ENCODE results near the gene DDIT3.
"Not testable (repeated sequence)": the region's sequence is repeated elsewhere in the genome, so short reads cannot be mapped to it uniquely, and the experiment has no call there.

DDIT3 gene, protein sequence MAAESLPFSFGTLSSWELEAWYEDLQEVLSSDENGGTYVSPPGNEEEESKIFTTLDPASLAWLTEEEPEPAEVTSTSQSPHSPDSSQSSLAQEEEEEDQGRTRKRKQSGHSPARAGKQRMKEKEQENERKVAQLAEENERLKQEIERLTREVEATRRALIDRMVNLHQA

DNA sequence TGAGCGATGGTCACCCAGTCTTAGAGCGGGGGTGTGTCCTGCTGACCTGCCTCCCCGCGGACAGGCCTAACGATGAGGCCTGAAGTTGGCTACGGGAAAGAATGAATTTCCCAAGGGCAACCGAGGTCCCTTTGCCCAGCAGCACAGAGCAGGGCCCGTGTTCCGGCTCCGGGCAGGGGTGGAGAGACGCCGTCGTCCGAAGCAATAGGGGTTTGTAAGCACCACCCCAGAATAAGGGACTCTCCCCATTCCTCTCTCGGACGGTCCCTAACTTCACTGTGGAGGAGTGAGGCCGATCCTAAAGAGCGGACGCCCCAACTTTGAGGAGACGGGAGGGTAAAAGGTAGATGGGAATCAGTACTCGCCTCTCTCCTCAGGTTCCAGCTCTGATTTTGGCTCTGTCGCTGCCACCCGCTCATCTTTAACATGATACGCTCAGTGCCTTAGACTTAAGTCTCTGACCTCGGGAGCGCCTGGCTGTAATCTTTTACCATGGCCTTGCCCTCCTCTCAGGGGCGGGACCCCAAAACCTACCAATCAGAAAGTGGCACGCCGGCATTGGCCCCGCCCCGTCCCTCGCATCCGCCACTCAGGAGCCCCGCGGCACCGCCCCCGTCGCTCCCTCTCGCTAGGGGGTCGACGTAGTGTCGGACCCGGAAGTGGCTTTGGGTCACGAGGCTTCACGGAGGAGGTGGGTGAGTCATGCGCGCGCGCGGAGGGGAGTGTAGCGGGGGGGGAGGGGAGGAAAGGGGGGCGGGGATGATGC is at the start of gene DDIT3:
Gene DDIT3, minus strand, starts transcription at position 462 of the 766 bp plus-strand sequence. CDS start 3,108 bp downstream, outside the sequence.
- peak; percentile 99 to 100 for DNase-seq (ENCODE audit: low read depth in 1 of 2, low spot score in 1 of 2)

DNA sequence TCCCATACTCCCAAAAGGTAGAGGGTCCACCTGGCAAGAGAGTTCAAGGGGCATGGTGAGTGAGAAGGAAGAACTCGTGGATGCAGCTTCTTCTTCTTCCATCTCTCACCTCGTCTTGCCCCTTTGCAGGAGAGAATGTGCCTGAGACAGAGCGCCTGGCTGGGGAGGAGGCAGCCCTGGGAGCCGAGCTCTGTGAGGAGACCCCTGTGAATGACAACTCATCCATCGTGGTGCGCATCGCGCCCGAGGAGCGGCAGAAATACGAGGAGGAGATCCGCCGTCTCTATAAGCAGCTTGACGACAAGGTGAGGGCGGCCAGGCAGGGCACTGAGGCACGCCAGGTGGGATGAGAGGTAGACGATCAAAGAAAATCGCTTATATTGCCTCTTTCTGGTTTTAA is 49.5 kb upstream of the DDIT3 start:
- DNase-seq (ENCODE audit: low read depth in 1 of 2, low spot score in 1 of 2): no peak

DNA sequence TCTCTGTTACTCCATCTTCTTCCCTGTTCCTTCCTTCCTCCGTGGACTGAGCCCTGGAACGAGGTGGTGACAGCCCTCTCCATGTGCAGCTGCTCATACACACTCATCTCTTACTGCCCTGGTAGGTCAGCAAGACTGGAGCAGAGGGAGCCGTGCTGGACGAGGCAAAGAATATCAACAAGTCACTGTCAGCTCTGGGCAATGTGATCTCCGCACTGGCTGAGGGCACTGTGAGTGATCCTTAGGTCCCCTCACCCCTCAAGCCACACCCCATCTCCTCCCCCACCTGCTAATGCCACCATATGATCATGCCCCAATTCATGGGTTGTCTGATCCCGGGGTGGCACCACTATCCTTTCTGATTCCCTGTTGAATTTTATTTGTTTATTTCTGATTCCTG is 48.5 kb upstream of the DDIT3 start:
- no peak for DNase-seq (ENCODE audit: low read depth in 1 of 2, low spot score in 1 of 2)

DNA sequence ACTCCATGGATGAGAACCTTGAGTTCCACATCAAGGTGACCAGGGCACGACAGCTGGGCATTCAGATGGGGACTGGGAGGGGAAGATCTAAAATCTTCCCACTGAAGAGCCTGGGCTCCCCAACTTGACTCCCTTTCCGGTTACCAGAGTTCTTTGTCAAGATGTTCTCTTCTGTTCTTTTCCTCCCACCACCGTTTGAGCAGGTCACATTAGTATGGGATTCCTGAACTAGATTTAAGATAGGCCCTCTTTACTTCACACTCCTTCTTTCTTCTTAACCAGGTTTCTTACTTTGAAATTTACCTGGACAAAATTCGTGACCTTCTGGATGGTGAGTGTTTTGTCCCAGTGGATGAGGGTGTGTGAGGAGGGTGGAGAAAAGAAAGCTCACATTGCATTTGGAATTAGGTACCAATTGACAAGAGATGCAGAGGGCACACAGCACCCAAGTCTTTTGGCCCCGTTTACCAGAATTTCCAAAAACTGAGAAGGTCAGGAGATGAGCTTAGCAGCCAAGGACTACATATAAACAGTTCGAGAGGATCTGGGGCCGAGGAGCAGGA is 43.9 kb upstream of the DDIT3 start:
- DNase-seq (ENCODE audit: low read depth in 1 of 2, low spot score in 1 of 2): no peak

DNA sequence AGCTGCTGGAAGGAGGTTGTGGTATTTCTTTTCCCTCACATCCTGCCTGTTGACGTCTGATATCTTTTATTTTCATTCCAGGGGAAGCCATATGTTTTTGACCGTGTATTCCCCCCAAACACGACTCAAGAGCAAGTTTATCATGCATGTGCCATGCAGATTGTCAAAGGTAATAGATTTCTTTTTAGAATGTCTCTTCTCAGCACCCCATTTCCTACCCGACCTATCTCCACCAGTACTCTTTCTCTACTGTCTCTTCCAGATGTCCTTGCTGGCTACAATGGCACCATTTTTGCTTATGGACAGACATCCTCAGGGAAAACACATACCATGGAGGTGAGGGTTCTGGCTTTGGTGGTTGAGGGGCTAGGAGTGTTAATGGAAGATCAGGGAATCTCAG is 43.0 kb upstream of the DDIT3 start:
- no peak for DNase-seq (ENCODE audit: low read depth in 1 of 2, low spot score in 1 of 2)

DNA sequence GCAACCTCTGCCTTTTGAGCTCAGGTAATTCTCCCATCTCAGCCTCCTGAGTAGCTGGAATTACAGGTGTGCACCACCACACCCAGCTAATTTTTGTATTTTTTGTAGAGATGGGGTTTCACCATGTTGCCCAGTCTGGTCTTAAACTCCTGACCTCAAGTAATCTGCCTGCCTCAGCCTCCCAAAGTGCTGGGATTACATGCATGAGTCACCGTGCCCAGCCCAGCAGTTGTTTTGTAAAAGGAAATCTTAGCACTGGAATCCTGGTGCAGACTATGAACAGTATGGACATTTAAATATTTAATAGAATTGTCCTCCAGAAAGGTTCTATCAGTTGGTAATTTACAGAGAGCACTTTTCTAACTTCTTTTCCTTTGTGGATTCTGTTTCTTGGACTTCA is 40.8 kb upstream of the DDIT3 start:
- DNase-seq (ENCODE audit: low read depth in 1 of 2, low spot score in 1 of 2): not testable (repeated sequence)

DNA sequence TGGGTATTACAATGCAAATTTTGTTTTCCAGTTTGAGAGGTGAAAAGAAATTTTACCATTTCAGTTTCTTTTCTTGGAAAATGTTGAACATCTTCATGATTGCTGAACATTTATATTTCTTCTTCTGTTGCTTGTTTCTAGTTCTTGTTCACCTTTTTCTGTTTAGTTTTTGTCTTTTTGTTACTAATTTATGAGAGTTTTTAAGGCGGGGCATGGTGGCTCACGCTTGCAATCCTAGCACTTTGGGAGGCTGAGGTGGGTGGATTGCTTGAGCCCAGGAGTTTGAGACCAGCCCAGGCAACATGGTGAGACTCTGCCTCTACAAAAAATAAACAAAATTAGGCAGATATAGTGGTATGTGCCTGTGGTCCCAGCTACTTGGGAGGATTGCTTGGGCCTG is 40.2 kb upstream of the DDIT3 start:
- no peak for DNase-seq (ENCODE audit: low read depth in 1 of 2, low spot score in 1 of 2)

DNA sequence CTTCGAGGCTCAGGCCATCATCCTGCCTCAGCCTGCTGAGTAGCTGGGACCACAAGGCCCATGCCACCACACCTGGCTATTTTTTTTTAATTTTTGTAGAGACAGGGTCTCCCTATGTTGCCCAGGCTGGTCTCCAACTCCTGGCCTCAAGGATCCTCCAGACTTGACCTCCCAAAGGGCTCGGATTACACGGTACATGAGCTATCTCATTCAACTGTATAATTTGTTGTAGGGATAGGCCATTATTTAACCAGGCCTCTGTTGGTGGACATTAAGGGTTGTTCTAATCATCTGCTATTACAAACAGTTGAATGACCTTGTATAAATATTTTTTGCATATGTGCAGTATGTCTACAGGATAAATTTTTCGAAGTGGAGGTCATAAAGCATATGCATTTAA is 38.5 kb upstream of the DDIT3 start:
- no peak for DNase-seq (ENCODE audit: low read depth in 1 of 2, low spot score in 1 of 2)

DNA sequence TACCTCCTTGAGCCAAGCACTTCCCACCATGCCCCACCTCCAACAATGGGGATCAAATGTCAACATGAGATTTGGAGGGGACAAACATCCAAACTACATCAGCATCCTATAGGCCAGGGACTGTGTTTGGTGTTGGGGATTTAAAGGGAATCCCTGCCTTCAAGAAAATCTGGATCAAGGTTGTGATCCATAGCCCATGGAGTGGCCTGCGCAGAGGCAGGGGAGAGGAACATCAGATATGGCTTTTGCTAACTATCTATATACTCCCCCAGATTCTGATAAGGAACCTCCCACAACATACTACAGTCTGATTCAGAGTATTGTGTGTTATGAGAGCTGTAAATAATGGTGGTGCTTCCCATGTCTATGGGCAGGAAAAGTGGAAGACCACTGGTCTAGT is 34.6 kb upstream of the DDIT3 start:
- DNase-seq (ENCODE audit: low read depth in 1 of 2, low spot score in 1 of 2): no peak

DNA sequence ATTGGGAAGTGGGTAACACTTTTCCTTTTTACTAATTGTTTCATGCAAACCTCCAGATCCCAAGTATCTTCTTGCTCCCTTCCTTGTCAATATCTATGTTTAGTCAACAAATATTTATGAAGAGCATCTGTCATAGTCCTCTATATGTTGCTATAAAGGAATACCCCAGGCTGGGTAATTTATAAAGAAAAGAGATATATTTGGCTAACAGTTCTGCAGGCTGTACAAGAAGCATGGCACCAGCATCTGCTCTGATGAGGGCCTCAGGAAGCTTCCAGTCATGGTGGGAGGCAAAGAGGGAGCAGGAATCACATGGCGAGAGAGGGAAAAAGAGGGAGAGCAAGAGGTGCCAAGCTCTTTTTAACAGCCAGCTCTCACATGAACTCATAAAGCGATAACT is 34.1 kb upstream of the DDIT3 start:
- no peak for DNase-seq (ENCODE audit: low read depth in 1 of 2, low spot score in 1 of 2)

DNA sequence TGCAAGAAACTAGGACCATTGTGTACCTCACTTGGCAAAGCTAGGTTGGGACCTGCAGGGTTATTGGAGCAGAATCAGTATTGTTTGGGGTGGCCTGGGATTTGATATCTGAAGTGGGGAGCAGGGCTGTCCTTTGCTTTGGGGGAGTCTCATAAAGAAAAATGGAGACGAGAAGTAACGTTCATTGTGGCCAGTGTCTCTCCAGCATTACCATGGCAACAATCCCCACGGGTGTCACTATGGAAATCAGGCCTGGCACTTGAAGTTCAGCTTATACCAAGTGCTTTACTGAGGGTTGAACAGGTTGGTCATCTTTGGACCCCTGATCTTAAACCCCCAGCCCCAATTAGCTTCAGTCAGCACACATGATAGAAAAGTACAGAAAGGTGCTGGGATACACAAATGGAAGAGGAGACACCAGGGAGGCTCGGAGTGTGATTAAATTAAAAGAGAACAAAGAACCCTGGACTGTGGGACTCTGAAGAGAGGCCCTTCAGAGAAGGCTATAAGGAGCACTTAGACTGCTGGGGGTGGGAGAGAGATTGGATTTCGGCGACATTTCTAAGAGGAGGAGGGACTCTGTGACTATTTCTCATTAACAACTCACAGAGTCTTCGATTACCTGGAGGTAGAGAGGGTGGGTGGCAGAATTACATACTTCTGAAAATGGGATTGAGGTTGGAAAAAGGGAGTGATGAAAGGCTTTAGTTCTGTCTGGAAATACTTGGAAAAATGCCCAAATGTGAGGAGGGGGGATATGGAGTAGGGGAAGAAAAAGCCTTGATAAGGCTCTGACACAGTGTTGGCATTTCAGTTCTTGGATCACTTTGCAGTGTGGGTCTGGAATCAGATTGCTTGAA is 33.3 kb upstream of the DDIT3 start:
- no peak for DNase-seq (ENCODE audit: low read depth in 1 of 2, low spot score in 1 of 2)

DNA sequence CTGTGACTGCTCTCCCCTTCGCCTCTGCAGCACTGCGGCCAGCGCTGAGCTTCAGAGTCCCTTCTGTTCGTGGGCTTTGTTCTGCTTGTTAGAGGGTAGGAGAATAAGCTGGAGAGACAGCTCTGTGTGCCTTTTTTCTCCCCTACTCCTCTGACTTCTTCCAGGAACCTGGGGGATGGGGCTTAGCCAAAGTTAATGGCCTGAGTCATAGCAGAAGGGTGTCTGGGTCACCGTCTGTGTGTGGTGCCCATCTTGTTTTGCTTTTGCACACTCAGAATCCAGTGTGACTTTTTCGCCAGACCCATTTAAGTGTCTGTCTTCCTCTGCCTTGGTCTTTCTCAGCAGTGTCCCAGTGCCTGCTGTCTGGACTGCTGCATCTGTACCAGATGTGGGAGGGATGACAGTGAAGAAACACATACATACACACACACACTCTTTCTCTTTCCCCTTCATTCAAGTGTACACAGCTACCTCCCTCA is 32.6 kb upstream of the DDIT3 start:
- DNase-seq (ENCODE audit: low read depth in 1 of 2, low spot score in 1 of 2): no peak

DNA sequence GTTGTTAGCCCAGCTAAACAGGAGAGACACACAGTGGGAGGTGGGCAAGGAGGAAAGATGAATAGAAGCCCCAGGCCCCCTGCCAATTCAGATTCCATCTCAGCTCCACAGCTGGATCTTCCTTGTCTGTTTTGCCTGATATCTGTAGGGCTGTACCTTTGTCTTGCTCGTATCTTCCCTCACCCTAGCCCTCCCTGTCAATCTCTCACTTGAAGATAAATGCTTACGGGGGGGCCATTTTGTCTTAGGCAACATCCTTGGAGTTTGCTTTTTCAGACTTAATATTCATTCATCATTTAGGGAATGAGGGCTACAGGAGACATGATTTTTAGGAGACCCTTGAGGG is 32.0 kb upstream of the DDIT3 start:
- DNase-seq (ENCODE audit: low read depth in 1 of 2, low spot score in 1 of 2): no peak

DNA sequence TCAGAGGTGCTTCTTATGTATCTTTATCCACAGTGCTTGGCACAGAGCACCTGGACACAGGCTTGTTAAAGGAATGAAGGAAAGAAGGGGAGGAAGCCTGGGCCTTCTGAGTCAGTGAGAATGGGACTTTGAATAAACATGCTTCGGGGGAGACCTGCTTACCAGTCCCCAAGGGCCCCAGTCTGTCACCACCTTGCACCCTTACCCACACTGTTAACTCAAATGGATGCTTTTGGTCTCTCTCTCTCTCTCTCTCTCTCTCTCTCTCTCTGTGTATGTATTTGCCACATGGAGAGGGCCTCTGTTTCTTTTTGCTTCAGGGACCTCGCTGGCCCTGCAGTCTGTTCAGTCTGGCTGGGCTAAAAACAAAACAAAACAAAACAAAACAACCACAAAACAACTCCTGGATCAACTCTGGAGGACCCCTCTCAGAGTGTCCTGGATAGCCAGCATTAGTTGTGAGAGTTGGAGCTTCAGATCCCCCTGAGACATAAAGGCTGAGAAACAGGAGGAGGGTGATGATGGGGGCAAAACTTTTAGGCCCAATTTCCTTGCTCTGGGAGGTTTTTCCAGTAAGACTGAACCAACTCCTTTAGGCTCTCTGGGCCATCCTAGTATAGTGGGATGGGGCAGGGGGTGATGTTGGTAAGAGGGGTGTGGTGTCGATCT is 31.5 kb upstream of the DDIT3 start:
- no peak for DNase-seq (ENCODE audit: low read depth in 1 of 2, low spot score in 1 of 2)

DNA sequence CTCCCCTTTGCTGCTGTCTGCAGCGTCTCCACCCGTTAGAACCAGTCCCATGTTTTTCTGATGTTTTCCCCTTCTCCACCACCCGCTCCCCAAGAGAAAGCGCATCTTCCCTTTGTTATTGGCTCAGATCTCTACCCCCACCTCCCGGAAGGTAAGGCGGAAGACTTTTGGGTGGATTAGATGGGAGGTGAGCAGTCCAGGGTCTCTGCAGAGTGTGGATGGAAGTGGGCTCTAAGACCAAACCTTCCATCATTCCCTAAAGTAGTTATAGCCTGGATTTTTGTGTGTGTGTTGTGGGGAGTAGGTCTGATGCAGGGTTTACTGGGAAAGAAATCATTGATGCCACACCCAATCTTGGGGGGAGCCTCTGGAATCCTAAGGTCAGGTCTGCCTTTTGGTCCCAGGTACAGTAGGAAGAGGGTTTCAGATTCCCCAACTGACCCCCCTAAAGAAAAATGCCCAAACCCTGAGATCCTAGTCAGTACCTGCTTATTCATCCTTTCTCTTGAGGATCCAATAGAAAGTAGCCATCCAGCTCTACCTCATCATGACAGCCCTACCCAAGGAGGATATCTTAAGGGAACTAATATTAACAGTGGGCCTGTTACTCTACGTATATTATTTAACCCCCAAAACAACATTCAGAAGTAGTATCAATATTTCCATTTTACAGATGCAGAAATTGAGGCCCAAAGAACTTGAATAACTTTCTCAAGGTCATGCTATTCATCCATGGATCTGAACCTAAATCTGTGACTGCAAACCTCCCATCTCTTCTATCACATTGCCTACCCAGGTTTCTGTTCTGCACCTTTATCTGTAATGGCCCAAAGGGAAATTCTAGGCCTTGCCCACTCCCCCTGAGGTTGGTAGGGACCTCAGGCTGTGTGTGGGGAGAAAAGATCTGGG is 30.6 kb upstream of the DDIT3 start:
- no peak for DNase-seq (ENCODE audit: low read depth in 1 of 2, low spot score in 1 of 2)

DNA sequence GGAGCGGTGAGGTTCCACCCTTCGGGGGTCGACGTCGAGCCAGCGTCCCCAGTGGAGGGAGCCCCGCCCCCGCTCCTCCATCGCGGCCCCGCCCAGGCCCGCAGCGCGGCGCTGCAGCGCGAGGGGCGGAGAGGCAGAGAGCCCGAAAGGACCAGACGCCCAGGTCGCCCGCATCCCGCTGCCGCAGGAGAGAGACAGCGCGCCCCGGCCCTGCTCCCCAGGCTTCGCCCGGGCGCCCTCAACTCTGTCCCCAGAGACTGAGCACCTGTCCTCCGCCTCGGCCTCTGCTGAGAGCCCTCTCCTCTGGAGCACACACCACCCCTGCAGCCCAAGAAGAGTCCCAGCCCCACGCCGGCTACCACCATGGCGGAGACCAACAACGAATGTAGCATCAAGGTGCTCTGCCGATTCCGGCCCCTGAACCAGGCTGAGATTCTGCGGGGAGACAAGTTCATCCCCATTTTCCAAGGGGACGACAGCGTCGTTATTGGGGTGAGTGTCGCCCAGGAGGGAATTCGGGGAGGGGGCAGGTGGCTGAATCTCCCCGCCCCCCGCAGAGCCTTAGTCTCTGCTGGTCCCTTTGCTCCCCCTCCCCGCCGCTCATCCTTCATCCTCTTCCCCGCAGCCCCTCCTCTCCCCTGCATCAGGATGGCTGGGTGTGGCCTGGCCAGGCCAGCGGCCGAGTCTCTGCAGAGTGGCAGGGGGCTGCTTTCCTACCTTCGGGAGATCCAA is 29.8 kb upstream of the DDIT3 start, which contains the start of gene KIF5A:
Gene KIF5A, plus strand, starts transcription at position 136 of the 732 bp plus-strand sequence. Its CDS starts 228 bp downstream, at position 364.
- peak; percentile 14 to 42 for DNase-seq (ENCODE audit: low read depth in 1 of 2, low spot score in 1 of 2)

DNA sequence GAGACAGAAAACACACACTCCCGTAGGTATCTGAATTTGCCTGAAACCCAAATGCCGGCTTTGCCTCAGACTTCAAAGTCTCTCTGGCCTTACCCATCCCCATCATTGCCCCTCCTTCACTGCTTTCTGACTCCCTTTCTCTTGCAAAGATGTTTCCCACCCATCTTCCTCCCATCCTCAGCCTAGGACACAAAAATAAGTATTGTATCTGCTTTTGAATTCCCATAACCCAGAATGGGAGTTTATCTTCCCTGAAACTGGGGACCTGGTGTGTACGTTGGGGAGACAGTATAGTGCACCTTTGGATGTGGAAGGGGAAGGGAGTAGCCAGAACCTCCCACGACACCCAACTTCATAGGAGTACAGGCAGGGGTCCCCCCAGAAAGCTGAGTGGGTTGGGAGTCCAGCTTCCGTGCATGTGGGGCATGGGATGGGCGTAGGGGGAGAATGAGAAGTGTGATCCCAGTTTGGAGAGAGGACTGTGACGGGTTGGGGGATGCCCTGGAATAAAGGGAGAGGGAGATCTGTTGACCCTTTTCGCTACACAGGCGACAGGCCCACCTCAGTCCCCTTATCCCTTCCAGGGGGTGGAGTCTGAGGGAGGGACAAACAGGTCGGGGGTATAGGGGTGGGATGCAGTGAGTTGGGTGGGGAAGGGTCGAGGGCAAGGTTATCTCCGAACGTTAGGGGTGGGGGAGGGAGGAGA is 29.0 kb upstream of the DDIT3 start:
- no peak for DNase-seq (ENCODE audit: low read depth in 1 of 2, low spot score in 1 of 2)

DNA sequence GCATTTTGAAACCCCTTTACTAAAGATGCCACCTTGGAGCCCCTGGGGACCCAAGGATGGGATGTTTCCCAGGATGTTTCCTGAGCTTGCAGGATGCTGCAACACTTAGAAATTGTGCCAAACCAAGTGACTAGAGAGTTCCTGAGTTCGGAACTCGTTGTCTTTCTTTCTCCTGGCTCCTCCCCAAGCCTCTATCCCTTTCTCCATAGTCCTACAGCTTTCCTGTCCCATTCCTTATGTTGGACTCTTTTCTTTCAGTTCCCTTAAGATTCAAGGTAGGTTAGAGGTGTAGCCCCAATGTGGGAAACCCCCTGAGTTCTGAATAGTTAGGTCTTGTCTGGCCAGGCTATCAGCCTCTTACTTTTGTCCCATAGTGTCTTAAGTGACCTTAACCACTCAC is 28.2 kb upstream of the DDIT3 start:
- no peak for DNase-seq (ENCODE audit: low read depth in 1 of 2, low spot score in 1 of 2)

DNA sequence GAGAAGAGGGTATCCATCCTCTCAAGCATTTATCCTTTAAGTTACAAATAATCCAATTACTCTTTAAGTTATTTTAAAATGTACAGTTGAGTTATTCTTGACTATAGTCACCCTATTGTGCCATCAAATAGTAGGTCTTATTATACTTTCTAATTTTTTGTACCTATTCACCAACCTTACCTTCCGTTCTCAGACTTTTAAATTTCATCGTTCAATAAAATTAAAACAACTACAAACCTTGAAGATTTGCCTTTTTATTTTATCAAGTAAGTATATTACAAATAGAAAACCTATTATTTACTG is 27.6 kb upstream of the DDIT3 start:
- no peak for DNase-seq (ENCODE audit: low read depth in 1 of 2, low spot score in 1 of 2)
